Measurements from ENCODE around the gene RAB3C.

Gene RAB3C

DNA sequence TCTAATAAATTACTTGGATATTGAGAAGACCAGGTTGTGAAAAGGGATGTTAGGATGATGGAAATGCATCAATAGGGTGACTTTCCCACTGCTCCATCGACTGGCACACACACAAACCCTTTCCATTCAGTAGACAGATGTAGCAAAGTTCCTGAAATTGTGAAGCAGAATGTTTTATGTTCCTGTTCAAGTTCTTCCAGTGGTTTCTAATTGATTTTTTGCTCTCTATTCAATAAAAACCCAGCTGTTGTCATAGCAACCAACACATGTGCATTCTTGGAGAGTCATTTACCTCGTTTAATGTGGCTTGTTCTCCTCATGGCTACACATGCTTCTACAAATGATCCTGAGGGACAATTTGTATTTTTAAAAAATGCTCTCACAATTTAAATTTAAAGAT lies 244.6 kb downstream of the RAB3C start:
- DNase-seq (ENCODE audit: low read depth in 2 of 2), result no peak

DNA sequence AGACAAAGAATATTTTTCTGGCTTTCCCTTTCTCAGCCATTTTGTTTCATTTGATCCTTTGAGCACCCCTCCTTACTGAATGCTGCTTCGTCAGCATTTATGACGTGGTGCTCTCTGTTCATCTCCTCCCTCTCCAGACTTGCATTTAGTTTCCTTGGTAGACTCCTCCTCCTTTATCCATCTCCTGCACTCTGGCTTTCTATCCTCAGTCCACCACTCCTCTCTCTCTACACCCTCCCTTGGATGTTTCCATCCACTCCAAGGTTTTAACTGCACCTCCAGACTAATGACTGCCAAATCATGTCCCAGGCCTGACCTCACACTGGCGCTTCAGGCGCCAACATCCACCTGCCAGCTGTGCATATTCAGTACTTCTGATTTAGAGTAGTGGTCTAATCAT lies 245.4 kb downstream of the RAB3C start:
- DNase-seq (ENCODE audit: low read depth in 2 of 2), result no peak

DNA sequence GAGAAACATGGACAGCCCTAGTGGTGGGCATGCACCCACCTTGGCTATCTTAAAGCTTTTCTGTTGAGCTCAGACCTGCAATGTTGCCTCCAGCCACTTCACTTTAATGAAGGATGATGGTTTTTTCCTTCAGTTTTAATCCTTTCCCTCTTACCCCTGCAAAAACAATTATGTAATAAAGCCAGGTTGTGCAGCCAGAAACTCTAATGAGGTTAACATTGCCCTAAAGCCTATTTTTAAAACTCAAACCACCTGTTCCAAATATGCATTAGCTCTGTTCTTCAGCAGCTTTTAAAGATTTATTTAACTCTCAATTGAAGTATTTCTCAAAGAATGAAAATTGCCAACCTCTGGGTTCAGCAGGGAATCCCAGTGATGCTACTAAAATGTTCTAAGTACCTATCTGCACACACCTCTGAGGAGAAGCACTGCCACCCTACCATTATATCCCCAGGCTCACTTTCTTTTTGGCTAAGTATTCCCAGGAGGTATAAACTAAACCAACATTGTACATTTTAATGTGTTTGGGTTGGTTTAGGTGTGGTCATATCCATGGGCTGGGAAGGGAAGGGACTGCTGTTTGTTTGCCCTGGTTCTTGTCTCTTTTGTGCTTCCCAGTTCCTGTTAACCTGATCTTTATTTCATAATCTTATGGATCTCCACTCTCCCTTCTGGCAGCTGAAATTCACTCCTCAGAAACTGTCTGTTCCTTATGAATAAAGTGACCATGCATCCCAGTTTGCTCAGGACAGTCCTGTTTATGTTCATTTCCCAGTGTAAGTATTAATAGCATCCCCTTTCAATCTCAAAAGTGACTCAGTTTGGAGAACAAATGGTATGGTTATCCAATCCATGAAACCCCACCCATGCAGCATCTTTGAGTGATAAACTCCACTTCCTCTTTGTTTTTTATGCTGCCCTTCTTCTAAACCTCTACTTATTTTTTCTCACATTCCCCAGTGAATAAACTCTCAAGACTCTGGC lies 251.7 kb downstream of the RAB3C start:
- DNase-seq (ENCODE audit: low read depth in 2 of 2), result no peak

DNA sequence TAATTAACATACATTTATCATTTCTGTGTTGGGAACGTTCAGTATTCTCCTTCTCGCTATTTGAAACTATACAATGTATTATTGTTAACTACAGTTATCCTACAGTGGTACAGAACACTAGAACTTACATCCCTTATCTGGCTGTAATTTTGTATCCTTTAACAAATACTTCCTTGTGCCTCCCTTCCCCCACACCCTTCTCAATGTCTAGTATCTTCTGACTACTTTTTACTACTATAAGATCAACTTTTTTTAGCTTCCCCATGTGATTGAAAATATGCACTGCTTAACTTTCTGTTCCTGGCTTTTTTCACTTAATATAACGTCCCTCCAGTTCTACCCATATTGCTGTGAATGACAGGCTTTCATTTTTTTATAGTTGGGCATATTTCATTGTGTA lies 253.5 kb downstream of the RAB3C start:
- DNase-seq (ENCODE audit: low read depth in 2 of 2), result no peak

DNA sequence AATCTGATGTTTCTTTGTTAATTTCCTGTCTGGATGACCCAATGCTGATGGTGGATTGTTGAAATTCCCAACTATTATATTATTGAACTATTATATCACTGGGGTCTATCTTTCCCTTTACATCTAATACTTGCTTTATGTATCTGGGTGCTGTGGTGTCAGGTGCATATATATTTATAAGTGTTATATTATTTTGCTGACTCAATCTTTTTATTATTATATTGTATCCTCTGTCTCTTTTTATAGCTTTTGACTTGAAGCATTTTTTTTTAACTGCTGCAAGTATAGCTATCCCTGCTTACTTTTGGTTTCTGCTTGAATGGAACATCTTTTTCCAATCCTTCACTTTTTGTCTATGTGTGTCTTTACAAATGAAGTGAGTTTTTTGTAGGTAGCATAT lies 255.9 kb downstream of the RAB3C start:
- DNase-seq (ENCODE audit: low read depth in 2 of 2), result no peak

DNA sequence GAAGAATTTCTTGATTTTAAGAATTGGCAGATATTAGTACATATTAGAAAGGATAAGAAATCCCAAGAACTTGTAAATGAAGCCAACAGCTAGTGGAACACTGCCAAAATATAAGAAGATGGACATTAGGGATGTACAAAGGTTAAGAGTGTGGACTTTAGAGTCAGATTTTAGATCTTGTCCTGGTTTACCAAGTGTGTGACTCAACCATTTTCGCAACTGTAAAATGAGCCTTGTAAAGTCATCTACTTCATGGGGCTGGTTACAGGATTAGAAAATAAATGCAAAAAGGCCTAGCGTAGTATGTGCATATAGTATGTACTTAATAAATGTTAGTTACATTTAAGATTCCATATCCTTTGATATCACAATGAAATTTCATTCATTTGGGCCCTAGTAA lies 260.0 kb downstream of the RAB3C start:
- DNase-seq (ENCODE audit: low read depth in 2 of 2), result no peak

DNA sequence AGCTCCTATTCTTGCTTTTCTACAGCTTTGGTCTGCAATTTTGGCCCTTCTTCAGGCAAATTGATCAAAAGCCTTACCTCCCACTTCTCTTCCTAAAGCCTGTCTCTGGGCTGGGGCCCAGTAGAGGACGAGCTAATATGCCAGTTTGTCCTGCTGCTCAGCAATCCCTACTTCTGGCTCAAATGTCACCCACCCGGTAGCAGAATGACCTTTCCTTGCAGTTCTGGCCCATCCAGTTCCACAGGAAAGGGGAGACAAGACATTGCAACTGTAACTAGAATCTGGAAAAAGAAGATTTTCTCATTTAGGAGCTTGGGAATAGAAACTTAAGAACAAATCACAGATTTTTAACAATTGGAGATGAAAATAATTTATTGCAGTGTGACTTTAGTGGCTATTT lies 261.5 kb downstream of the RAB3C start:
- DNase-seq (ENCODE audit: low read depth in 2 of 2), result no peak

DNA sequence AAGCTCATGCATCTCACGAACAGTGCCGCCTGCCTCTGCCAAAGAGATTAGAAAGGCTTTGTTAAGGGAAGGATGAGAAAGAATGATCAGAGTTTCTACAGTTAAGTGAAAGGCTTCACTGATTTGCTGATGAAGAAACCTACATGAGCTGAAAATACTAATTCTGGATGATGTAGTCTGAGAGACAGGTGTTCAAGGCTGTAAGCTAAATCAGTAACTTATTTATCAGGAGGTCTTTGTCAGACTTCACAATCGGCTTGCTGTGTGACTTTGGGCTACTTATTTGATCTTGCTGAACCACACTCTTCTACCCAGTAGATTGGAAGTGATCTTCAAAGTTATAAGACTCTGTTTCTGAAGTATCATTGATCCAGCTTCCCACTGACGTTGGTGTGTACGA lies 264.2 kb downstream of the RAB3C start:
- DNase-seq (ENCODE audit: low read depth in 2 of 2), result no peak

DNA sequence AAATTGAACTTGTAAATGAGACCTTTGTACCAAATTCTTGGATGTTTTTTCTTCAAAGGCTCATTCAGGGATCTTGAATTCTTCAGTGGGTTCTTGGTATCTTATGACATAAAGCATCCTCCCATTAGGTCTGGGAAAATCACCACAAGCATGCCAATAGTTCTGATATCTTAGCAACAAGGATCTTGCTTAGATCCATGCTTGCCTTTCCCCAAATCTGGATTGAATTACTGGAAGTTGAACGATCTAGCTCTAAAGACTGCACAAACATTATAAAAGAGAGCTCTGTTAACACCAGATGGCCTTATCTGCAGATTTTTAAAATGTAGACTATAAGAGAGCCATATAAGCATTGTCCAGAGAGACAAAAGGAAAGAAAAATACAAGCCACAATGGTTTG lies 266.3 kb downstream of the RAB3C start:
- no peak for DNase-seq (ENCODE audit: low read depth in 2 of 2)

DNA sequence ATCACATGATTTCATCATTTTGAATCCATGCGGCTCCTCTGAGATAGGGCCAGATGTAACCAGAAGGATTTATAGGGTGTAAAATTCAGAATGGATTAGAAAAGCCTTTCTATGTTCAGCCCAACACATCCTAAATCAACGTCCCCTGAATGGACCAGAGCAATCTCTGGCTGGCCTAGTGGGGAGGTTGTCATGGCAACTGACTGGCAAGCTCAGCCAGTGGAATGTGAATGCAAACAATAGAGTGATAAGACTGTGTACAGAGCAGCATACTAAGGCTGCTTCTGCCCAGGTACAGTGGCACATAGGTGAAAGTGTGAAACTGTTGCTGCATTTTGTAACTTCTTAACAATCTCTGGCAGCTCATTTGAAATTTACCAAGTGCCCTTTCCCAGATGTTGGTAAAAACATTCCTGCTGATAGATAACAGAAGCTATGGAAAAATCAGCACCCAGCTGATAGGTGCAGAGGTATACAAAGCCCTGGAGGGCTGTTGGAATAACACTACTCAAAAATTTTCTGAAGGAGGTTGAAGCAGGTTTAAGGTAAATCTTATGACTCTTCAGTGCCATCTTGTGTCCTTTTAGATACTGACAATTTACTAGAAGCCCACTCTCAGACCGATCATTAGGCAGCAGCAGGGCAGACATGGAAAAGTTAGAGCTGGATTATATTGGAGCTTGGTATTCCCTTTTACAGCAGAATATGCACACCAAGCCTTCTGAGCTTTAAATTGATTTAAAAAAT lies 267.2 kb downstream of the RAB3C start:
- no peak for DNase-seq (ENCODE audit: low read depth in 2 of 2)

DNA sequence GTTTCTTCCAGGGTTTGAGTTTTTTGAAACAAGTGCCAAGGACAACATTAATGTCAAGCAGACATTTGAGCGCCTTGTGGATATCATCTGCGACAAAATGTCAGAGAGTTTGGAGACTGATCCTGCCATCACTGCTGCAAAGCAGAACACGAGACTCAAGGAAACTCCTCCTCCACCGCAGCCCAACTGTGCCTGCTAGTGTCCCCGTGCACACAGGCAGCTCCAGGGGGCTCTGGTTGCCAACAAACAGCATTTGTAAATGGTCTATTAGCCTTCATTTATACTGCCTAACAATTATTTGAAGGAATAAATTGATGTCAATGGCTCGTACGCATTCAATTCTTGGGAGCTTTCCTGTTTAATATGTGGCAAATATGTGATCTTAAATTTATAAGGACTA lies 268.3 kb downstream of the RAB3C start:
- DNase-seq (ENCODE audit: low read depth in 2 of 2), result no peak

DNA sequence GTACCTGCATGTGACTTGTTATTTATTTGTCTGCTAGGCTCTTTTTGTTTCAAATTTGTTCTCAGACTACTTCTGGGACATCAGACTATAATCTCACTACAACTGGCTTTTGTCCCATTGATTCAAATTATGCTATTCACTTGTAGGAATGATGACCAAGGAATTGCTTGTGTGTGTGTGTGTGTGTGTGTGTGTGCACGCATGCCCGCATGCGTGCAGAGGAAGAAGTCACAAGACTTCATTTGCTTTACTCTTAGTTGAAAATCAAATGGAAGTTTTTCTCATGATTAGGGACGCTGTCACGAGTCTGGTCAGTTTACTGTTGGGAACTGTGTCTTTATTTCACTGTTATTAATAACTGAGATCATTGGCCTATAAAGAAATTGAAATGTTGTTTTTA lies 268.7 kb downstream of the RAB3C start:
- DNase-seq (ENCODE audit: low read depth in 2 of 2), result no peak

DNA sequence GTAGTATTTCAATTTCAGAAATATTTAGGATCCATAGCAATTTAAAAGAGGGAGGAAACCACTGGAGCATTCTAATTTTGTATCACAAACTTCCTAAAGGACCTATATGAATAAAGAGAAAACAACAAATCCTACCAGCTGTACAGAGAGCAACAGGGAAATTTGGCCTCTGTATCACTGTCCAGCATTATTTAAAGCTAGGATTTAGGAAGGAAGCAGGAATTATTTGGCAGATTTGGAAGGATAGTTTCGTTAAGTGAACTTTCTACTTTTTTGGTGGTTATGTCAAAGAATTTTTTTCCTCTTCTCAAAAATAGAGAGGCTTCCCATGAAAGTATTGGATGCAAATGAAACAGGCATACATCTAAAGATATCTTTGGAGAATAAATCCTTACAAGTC lies 269.7 kb downstream of the RAB3C start:
- no peak for DNase-seq (ENCODE audit: low read depth in 2 of 2)

DNA sequence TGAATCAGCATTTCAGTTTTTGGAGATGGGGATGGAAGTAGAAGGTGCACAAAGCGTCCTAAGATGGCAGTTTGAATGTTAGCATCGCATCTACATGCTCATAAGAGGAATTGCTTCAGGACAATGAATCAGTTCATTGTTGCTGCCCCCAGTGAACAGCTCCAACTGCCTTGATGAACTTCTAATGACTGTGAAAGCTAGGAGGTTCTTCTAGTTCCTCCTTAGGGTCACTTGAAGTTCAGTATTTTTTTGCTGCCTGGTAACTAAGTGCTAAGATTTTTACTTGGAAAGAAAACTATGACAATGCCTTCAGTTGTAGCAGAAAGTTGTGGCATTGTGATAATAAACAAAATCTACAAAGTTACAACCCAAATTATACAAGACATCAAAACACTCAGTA lies 271.6 kb downstream of the RAB3C start:
- no peak for DNase-seq (ENCODE audit: low read depth in 2 of 2)

DNA sequence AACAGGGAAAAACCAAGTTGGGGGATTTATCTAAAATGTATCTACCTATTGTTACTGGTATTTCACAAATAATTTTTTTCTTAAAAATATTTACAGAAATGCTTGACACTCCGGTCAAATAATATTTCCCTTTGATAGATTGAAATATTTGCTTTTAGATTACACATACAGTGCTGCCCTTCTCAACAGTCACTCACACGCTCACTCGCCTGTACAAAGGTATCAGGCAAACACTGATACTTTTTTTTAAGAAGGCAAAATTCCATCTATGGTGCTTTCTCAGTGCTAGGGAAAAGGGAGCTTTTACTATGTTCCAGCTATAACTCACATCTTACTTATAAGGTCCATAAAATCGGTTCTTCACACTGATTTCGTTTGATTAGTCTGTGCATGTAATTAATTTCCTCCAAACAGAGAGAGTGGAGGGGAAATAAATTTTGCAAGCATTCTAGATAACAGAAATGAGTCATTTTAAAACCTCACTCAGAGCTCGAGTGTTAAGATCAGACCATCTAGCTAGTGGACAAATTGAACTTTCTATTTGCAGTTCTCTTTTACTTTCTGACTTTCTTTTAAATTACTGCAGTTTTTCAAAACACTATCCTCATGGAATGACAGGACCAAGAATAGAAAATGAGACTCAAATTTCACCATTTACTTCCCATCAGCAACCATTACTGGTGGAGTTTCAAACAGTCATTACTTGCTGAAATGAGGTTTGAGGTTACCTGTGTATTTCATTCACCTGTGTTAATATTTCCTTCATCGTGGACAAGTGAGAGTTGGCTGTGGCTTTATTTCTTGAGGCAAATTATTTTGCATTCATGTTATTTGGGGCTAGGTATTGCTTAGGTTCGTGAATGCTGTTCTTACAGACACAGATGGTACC lies 273.2 kb downstream of the RAB3C start:
- DNase-seq (ENCODE audit: low read depth in 2 of 2), result no peak

DNA sequence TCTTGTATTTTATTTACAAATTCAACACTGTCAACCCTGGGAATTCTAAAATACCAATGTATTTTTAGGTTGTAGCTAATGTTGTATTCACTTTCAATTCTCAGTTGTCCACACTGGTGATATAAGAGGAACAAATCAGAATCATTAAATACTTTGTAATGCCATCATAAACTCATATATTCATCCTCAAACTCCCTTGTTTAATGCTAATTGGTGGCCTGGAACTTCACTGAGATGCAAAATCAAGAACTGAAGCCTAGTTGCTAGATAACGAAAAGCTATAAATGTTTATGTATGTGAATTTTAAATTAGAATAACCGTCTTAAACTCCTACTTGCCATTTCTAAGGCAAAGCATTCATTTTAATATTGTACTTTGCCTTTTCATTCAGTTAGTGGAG lies 274.7 kb downstream of the RAB3C start:
- DNase-seq (ENCODE audit: low read depth in 2 of 2), result no peak

DNA sequence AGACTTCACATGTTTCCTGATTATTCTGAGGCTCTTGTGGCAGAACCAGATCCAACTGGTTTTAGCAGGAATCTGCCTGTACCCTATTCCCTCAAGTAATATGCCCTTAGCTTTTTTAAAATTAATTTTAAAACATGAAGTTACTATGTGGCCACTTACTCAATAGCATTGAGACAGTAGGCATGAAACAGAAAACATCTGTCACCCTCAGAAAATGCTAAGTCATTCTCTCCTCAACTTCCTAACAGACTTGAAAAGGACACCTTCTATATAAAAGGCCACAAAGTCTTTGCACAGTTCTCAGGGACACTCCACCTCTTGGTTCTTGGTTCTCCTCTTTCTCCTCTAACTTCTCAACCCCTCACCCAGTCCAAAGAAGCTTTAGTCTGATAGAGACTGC lies 277.8 kb downstream of the RAB3C start:
- no peak for DNase-seq (ENCODE audit: low read depth in 2 of 2)

DNA sequence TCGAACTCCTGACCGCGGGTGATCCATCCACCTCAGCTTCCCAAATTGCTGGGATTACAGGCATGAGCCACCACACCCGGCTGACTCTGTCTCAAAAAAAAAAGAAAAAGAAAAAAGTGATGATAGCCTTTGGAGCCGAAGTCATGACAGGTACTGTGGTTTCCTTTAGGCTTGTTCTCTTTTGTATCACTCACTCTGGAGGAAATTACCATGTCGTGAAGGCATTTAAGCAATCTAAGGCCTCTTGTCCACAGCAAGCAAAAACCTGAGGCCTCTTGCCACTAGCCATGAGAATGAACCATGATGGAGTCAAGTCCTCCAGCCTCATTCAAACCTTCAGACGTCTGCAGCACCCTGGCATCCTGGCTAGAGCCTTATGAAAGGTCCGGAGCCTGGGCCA lies 286.1 kb downstream of the RAB3C start:
- DNase-seq (ENCODE audit: low read depth in 2 of 2), result no peak

DNA sequence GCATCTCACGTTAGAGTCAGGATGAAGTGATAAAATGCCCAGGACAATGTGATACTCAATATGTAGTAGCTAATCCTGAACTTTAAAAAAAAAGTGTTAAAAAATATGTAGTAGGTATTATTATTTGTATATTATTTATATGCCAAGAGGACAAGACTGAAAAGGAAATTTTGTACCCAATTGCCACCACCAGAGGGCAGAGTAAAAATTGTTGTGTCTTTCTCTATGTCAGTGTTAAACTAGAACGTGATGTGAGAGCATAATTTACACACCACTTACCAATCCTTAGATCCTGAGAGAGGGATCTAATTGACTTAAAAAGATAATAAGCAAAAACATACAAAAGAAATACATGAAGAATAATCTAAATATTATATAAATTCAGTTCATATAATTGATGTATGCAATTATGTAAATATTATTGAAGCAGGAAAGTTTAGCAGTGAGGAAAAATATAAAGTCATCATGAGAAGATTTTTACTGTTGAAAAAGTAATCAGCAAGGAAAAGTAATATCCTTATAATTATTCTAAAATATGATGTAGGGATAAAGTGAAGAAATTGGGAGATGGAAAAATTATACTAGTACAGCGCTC lies 288.9 kb downstream of the RAB3C start:
- DNase-seq (ENCODE audit: low read depth in 2 of 2), result no peak

DNA sequence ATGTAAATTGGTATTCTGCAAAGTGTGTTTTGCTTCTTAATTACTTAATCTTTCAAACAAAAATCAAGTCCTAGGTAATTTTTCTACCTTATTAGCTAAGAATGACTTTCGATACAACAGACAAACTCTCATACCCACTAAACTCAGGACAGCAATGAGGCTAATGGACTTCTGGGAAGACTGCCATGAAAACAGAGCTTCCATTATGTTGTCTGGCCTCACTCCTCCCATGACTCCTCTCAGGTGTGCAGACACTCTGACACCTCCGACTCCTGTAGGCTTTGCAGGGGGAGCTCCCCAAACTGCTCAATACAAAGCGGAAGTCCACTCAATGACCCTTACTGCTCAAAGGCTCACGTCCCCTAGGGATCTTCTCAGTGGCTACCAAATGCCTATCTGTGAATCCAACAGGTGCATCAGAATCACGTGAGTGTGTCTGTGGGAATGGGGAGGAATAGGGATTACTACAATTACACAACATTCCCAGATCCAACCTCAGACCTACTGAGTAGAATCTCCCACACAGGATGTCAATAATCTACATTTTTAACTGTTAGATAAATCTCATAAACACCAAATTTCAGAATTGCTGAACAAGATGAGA lies 289.9 kb downstream of the RAB3C start:
- DNase-seq (ENCODE audit: low read depth in 2 of 2), result no peak

DNA sequence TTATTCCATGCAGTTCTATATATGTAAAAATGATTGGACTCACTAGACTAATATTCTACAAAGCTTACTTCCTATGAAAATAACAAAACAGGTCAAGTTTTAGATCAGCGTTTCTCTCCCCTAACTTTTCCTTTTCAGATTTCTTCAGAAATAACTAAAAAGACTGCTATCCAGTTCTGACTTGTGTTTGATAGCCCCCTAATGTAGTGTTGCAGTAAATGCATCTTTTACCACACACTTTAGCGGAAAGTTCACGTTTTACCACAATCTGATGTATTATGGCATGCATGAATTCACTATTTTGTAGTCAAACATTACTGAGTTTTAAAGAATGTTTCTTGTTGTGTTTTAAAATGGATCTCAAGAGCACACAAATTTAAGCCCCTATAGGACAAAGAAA lies 292.7 kb downstream of the RAB3C start:
- DNase-seq (ENCODE audit: low read depth in 2 of 2), result no peak
